ENCODE results near the gene TMEM222.

- TF ChIP-seq CTCF (optimal IDR thresholded peaks at IDR 0.05 in 1 of 3, IDR thresholded peaks at IDR 0.05 in 1 of 3, conservative IDR thresholded peaks at IDR 0.05 in 1 of 3; ENCODE audit: extremely low read depth in 1 of 3, insufficient read depth in 2 of 3, low read length in 3 of 3) (no peak), EZH2 (IDR thresholded peaks at IDR 0.05; ENCODE audit: low read length) (no peak)
Observed at GRCh38 chr1:27367160-27367650, 45.2 kb downstream of the TMEM222 start.

All from keratinocyte (primary cell).